HEK293T (cell line): ENCODE measurements around the gene SCAF8.
A peak's percentile ranks its signal among the peaks of the same experiment; 100 is the strongest.

Experiments
- CTCF ChIA-PET: fragments of 350-600 bp; formaldehyde crosslinking; extraction: SDS; loops from one replicate; lab custom pipeline; 2021; ENCODE audit warnings: antibody characterized with exemption, inconsistent platforms; lab: Yijun Ruan, JAX
- POLR2A ChIA-PET: fragments of 350-600 bp; formaldehyde crosslinking; extraction: SDS; loops from one replicate; lab custom pipeline; 2020; ENCODE audit warnings: antibody characterized with exemption, inconsistent platforms; lab: Yijun Ruan, JAX
- DNase-seq: peaks from one replicate; pipeline ENCODE4 v3.0.0; 2012; ENCODE audit warnings: mixed read lengths; ENCODE audit errors: extremely low spot score
- ARNT ChIP-seq: fragments of 450-650 bp; IDR thresholded peaks from 2 replicates; pipeline ENCODE4 v1.6.1; 2017; ENCODE audit warnings: mild to moderate bottlenecking
- BHLHE40 ChIP-seq: fragments of 450-650 bp; IDR thresholded peaks from 2 replicates; pipeline ENCODE4 v1.6.1; 2016; ENCODE audit warnings: mild to moderate bottlenecking, moderate library complexity, borderline replicate concordance
- CTBP1 ChIP-seq: fragments of 450-650 bp; IDR thresholded peaks from 2 replicates; pipeline ENCODE4 v1.6.1; 2016; ENCODE audit warnings: borderline replicate concordance
- ELF4 ChIP-seq: fragments of 450-650 bp; IDR thresholded peaks from 2 replicates; pipeline ENCODE4 v1.6.1; 2017; ENCODE audit warnings: antibody characterized with exemption
- FOXA1 ChIP-seq: fragments of 450-650 bp; IDR thresholded peaks from 2 replicates; pipeline ENCODE4 v1.6.1; 2016; ENCODE audit warnings: mild to moderate bottlenecking
- FOXK2 ChIP-seq: fragments of 450-650 bp; IDR thresholded peaks from 2 replicates; pipeline ENCODE4 v1.6.1; 2016; ENCODE audit warnings: mild to moderate bottlenecking
- FOXM1 ChIP-seq: fragments of 450-650 bp; IDR thresholded peaks from 2 replicates; pipeline ENCODE4 v1.6.1; 2017; ENCODE audit warnings: mild to moderate bottlenecking, borderline replicate concordance
- HDGF ChIP-seq: fragments of 450-650 bp; IDR thresholded peaks from 2 replicates; pipeline ENCODE4 v1.6.1; 2017; ENCODE audit warnings: antibody characterized with exemption, borderline replicate concordance
- L3MBTL2 ChIP-seq: fragments of 450-650 bp; conservative IDR thresholded peaks from 2 replicates; pipeline ENCODE4 v1.6.1; 2016; ENCODE audit warnings: mild to moderate bottlenecking
- LEF1 ChIP-seq: fragments of 450-650 bp; IDR thresholded peaks from 2 replicates; pipeline ENCODE4 v1.6.1; 2017; ENCODE audit warnings: mild to moderate bottlenecking, borderline replicate concordance
- NFRKB ChIP-seq: fragments of 450-650 bp; IDR thresholded peaks from 2 replicates; pipeline ENCODE4 v1.6.1; 2016; ENCODE audit warnings: mild to moderate bottlenecking, moderate library complexity
- SP1 ChIP-seq: fragments of 450-650 bp; IDR thresholded peaks from 2 replicates; pipeline ENCODE4 v1.6.1; 2017
- SUZ12 ChIP-seq: fragments of 450-650 bp; IDR thresholded peaks from 2 replicates; pipeline ENCODE4 v1.6.1; 2016; ENCODE audit warnings: mild to moderate bottlenecking
- TARDBP ChIP-seq: fragments of 450-650 bp; IDR thresholded peaks from 2 replicates; pipeline ENCODE4 v1.6.1; 2016
- ZNF384 ChIP-seq: fragments of 450-650 bp; IDR thresholded peaks from 2 replicates; pipeline ENCODE4 v1.6.1; 2016
- TF ChIP-seq, protein P1 (sequence below): fragments of 450-650 bp; IDR thresholded peaks from 2 replicates; pipeline ENCODE4 v1.6.1; 2016

Gene SCAF8

DNA sequence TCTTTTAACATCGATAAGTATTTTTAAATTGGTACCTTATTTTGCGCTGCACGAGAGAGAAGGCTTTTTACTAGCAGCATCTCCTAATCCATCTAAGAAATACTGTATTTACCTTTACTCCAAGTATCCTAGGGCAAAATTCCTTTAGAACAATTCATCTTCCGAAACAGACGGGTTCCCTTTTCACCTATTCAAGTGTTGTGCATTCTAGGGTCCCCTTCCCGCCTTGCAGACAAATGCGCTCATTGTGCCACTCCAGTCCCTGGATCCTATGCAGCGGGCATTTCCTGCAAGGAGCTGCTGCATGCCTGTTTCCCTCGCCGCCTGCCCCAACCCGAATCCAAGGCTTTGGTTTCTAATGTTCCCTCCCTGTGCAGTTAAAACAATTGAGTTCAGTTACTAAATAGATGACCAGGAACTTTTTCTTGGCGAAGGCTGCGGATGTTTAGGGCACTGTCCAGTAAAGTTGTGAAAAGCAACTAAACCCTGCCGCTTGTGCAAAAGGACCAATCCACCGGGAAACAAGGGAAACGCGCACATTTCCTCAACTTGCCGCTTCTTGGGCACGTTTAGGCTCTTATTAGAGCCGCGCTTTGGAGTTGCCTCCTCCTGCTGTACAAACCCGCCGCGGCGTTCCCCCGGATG lies 556 bp upstream of the SCAF8 start:
- TF ChIP-seq L3MBTL2 (peak; percentile 56; the same call in 1 of the 2 replicates), TARDBP (no peak)
- DNase-seq: peak; percentile 32
- CTCF ChIA-PET: interaction anchor here (0.7 to 1.4 kb wide), 3 partner anchors 14 to 373 kb away, joined by 3 to 7 read pairs (median 3); no protein-coding TSS in a partner anchor
- POLR2A ChIA-PET: interaction anchor here (0.9 to 1.0 kb wide), 2 partner anchors 18 to 116 kb away, joined by 3 read pairs; no protein-coding TSS in a partner anchor

DNA sequence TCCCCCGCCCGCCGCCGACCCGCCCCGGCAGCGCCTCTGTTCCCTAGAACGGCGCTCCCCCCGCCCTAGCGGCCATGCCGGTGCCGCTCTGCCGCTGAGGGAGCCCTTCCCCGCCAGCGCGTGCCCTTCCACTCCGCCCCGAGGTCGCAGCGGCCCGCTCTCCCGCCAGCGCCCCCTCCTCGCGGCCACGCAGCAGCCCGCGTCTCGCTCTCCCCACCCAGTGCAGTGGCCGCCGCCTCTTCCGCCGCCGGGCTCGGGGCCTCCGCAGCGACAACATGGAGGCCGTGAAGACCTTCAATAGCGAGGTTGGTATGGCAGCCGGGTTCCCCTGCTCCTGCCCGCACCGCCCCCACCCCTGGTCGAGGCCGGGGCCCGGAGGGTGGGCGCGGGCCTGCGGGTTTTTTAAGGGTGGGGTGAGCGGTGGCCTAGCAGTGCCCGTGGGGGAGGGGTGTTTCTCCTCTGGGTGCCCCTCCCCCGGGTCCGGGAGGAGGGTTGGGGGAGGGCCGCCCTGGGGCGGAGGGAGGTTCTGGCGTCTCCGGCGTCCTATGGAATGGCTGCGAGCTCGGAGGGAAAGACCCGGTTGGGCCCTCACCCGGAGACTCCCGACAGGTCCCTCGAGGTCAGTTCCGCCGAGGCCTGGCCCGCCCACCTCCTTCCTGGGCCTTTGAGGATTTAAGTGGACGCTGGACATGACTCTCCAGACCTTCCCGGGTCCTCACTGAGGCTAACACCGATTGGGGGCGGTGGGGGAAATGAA lies 588 bp downstream of the SCAF8 start:
- ChIA-PET POLR2A (interaction anchor here (0.6 to 1.0 kb wide), 5 partner anchors 8 to 23 kb away, joined by 3 to 5 read pairs (median 4); no protein-coding TSS in a partner anchor), CTCF (interaction anchor here (1.7 kb wide), 1 partner anchor 9 kb away, joined by 4 read pairs; no protein-coding TSS in a partner anchor)
- DNase-seq: peak; percentile 97
- TF ChIP-seq SUZ12 (no peak), BHLHE40 (no peak), FOXK2 (no peak), HDGF (no peak), NFRKB (peak; percentile 46; the same call in 1 of the 2 replicates), FOXM1 (no peak), CTBP1 (no peak), FOXA1 (no peak), L3MBTL2 (0 out of 2 replicates have a peak, but pooled peaks have one; percentile 64), LEF1 (no peak), ARNT (no peak), SP1 (no peak), TARDBP (no peak), ELF4 (no peak), ZNF384 (no peak)
- TF ChIP-seq, protein P1, sequence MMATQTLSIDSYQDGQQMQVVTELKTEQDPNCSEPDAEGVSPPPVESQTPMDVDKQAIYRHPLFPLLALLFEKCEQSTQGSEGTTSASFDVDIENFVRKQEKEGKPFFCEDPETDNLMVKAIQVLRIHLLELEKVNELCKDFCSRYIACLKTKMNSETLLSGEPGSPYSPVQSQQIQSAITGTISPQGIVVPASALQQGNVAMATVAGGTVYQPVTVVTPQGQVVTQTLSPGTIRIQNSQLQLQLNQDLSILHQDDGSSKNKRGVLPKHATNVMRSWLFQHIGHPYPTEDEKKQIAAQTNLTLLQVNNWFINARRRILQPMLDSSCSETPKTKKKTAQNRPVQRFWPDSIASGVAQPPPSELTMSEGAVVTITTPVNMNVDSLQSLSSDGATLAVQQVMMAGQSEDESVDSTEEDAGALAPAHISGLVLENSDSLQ: peak; percentile 84

DNA sequence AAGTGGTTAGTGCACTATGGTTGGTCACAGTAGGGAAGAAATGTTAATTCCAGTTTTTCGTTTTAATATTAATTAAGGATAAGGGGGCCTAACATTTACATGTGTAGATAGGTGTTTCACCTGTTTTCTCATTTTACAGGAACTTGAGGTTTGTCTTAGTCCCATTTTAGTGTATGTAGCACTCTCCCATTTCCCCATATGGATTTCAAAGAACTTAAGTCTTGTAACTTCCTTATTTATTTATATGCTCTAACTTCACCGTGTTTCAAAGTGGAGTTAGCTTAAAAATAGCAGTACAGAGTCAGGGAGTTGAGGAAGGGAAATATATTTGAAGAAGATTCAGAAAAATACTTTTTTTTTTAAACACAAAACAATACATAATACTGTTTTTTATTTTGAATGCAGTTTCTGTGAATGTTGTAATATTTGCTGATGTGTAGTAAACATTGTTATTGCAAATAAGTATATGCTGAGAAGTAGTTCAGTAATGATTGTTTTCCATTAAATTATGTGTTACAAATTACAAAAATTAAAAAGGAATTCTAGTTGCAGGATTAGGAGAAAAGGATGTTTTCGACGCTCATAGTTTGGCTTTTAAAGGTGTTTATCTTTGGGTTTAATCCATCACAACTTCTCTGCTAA lies 3.5 kb downstream of the SCAF8 start:
- ChIA-PET POLR2A (no interaction called here), CTCF (no interaction called here)
- TF ChIP-seq HDGF (no peak), LEF1 (no peak), L3MBTL2 (no peak), FOXM1 (no peak), BHLHE40 (no peak), SP1 (no peak), ELF4 (no peak)
- TF ChIP-seq, protein P1: no peak
- no peak for DNase-seq

DNA sequence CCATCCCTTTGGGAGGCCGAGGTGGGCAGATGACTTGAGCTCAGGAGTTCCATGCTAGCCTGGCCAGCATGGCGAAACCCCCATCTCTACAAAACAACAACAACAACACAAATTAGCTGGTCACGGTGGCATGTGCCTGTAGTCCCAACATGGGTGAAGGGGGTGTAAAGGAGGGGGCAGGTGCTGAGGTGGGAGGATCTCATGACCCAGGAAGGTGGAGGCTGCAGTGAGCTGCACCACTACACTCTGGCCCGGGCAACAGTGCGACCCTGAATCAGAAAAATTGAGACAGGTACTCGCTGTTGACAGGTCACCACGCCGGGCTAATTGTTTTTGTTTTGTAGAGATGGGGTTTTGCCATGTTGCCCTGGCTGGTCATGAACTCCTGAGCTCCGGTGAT lies 4.2 kb downstream of the SCAF8 start:
- DNase-seq: no peak
- ChIA-PET CTCF (no interaction called here), POLR2A (no interaction called here)
- no peak for TF ChIP-seq L3MBTL2
- no peak for TF ChIP-seq SP1
- TF ChIP-seq HDGF: no peak
- no peak for TF ChIP-seq CTBP1
- TF ChIP-seq FOXK2: no peak
- no peak for TF ChIP-seq FOXM1
- no peak for TF ChIP-seq ZNF384
- TF ChIP-seq ARNT: no peak
- no peak for TF ChIP-seq ELF4
- TF ChIP-seq LEF1: no peak
- TF ChIP-seq, protein P1: no peak
- no peak for TF ChIP-seq FOXA1
- no peak for TF ChIP-seq BHLHE40
- no peak for TF ChIP-seq NFRKB

DNA sequence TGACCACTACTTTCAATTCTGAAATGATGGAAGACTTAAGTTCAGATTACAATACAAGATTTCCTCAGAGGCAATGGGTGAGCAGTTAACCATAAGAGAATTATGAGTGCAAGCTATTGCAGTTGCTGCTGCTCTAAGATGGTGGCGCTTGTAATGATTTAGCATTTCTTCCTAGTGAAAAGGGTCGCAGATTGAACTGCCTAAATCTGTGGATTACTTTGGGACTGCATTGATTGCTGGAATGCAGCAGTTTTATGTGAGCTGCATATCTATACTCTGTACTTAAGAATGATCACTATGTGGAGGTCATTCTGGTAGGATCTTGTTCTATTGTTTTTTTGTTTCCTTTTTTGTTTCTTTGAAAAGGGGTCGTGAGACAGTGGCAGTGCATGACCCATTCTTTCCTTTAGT lies 5.3 kb downstream of the SCAF8 start:
- TF ChIP-seq BHLHE40 (no peak), LEF1 (no peak), ELF4 (no peak), ZNF384 (no peak)
- DNase-seq: no peak
- POLR2A ChIA-PET: no interaction called here
- CTCF ChIA-PET: interaction anchor here (0.7 kb wide), 1 partner anchor 1957 kb away, joined by 3 read pairs; no protein-coding TSS in a partner anchor
